Activated CD8-positive, alpha-beta memory T cell treated with anti-CD3 and anti-CD28 coated beads for 4 hours (primary cell): Measurements from ENCODE around the gene NUDT14.

Source experiments
- DNase-seq, 2 donors: peaks; one replicate each; pipeline ENCODE4 v3.0.0-alpha.2; 2020; ENCODE audit warnings: low read depth in 2 of 2

The NUDT14 gene

DNA sequence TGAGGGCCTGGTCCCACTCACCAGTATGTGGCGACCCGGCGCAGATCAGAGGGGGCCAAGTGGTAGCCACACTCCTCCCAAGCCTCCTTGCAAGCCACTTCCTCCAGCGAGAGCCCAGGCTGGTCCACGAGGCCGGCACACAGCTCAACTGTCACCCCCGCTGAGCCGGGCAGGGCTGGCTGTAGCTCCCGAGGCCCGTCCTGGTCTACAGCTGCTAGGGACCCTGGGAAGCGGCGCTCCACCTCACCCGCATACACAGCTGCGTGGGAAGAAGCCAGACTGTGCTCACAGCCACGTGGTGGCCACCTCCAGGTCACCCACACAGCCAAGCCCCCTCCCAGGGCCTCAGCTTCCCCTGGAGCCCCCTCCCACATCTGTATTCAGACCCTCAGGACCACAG lies 4.6 kb downstream of the NUDT14 start:
- no peak for DNase-seq

DNA sequence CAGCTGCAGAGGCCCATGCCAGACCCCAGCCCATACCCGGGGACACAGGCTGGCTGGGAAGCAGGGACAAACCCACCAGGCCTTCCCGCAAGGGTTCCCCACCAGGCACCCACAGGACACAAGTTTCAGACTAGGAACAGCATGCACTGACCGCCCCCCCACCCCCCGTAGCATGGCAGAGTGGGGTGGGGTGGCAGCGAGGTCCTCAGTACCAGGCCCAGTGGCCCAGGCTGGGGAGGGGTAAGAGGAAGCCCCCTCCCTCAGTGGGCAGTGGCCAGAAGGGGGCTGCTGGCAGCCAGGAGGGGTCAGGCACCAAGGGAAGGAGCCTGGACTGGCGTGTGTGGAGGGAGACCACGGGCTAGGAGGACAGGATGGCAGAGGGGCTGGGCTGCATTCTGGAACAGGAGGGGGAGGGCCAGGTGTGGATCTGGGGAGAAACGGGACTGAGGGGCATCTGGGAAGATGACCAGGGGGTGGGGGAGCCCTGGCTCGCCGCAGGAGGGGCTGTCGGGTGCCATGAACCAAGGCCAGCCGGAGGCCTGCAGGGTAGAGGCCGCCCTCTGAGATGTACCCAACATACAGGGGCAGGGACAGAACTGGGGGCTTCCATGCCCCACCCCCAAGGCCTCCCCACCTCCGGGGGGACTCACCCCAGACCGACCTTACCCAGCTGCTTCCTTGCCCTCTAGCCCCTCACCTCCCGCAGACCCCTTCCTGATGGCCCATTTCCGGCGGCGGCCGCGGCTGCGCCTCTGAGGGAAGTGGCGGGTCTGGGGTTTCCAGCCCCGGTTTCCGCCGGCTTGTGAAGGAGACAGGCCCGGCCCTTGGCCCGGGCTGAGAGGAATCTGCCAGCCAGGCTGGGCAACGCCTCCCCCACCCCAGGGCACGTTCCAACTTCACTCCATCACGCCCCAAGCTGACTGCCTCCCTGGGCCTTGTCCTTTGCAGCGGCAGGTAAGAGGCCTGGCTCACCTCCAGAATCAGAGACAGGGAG lies 6.9 kb downstream of the NUDT14 start:
- peak; percentile 18 to 19 for DNase-seq

DNA sequence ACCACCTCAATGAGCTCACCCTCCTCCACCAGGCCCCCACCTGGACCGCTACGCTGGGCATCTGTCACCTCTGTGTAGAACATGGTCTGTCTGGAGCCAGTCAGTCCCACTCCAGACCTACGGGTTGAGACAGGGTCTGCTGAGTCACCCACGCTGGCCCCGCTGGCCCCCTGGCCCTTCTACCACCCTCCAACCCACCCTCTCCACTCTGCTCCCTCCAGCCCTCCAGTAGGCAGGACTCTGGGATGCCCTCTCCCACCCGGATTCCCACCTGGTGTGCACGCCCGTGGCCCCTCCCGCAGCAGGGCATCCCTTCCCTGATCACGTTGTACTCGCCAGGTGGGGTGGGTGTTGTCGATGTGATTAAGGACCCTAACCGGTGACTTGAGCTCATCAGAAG lies 8.0 kb downstream of the NUDT14 start:
- DNase-seq, result no peak

DNA sequence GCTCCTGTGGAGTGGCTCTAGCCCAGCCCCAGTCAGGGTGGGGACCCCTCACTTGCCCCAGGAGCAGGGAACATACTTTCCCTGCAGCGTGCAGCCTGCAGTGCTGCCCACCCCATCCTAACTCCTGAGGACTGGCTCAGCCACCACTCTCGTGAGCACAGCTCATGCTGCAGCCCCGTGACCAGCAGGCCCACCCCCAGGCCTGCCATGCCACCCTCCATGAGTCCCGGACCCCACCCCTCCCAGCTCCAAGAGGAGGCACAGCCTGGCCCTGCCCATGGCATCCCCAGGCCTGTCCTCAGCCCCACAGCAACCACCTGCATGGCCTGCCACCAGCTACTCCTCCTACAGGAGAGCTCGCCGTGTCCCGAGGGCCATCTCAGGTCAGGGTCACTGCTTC lies 8.6 kb downstream of the NUDT14 start:
- DNase-seq, result no peak

DNA sequence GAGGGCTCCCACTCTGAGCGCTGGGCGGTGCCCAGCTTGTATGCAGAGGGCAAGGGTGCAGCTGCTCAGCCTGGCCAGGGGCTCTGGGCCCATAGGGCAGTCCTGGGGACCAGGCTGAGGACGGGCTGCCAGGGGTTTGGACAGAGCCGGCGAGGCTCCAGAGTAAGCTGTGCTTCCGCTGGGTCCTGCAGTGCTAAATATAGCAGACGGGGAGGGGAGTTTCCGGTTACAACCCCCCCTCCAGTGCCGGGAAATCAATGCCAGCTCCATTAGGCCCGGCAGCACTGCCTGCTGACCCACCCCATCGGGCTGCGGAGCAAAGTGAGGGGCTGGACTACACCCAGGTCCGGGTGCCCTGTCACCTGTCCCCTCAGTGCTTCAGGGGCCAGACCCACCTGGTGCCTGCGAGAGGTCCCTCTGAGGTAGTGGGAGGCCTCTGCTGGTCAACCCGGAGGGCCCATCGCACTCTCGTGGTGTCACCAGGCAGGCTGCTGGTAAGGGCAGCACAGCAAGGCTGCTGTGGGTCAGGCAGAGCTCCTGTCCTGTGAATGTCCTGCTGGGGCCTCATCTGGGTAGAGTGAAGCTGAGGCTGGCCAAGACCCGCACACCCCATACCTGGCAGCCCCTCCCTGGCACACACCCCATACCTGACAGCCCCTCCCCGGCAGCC lies 10.0 kb downstream of the NUDT14 start:
- DNase-seq, result no peak

DNA sequence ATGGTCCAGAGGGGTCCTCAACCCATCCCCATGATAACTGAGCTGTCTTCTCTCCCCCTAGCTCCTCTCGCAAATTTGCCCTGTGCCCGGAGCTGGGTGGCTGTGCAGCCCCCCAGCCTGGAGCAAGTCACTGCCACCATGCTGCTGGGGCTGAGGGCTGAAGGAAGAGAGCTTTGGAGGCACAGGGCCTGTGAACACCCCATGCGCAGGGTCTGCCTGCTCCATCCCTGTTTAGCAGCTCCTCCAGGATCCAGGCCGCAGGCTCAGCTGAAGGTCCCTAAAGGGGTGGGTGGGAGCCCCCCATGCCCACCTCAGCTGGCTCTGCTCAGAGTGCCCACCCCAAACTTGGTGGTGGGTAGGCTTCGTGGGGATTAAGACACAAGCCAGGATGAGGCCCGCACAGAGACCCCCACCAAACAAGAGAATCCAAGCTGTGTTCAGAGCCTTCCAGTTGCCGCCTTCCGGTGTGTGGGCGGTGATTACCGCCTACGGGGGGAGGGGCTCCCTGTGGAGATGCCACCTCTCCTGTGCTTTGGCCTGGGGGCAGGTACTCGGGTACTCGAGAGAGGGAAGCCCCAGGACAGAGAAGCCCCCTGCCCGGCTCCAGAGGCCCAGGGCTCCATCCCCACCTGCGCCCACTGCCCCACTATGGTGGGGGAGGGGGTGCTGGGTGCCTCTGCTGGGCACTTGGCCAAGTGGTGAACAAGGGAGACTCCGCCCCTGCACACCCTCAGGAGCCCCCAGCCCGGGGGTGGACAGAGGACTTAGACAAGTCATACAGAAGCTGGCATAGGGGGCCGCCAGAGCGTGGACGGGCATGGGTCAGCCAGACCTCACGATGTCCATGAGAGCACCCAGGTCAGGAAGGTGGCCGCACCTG lies 11.1 kb downstream of the NUDT14 start:
- DNase-seq, result no peak

DNA sequence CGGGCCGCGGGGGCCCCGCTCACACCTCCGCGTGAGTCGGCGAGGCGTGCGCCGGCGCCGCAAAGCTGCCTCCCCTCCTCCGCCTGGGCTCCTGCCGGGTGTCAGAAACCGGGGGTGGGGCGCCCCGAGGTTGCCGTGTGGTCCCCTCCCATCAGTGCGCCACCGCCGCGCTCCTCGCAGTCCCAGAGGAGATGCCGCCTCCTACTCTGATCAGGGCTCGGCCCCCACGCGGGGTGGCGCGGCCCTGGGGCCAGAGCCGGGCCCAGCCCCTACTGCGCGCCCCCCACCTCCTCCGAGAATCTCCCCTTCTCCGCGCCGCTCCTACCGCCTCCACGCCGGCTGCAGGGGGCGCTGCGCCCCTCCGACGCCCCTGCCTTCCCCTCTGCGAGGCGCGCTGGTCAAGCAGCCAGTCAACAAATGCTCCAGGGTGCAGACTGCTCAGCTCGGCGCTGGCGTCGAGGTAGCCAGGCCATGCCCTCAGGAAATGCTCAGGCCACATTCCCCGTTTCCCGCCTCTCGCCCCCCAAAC lies 12.1 kb downstream of the NUDT14 start:
- DNase-seq, result peak; percentile 21 to 24

DNA sequence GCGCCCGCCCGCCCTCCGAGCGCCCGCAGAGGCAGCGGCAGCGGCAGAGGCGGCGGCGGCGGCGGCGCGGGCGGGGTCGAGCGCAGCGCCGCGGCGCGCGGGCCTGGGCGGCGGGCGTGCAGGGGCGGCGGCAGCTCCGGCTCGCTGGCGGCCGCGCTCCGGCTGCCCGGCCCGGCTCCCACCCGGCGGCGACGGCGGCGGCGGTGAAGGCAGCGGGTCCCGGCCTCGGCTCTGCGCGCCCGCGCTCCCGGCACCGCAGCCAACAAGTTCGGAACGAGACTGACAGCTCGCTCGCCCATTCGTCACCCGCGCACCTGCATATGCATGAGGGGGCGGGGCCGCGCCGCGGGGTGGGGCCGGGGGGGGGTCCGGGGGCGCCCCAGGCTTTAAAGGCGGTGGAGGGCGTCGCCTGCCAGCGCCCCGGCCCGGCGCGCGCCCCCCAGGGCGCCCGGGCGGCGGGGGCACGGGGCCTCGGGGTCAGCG lies 12.6 kb downstream of the NUDT14 start, which contains the start of gene JAG2:
TSS of gene JAG2 (minus strand) at position 281 of the 483 bp plus-strand sequence. CDS start 356 bp downstream, outside the sequence.
- peak; percentile 29 to 37 for DNase-seq

DNA sequence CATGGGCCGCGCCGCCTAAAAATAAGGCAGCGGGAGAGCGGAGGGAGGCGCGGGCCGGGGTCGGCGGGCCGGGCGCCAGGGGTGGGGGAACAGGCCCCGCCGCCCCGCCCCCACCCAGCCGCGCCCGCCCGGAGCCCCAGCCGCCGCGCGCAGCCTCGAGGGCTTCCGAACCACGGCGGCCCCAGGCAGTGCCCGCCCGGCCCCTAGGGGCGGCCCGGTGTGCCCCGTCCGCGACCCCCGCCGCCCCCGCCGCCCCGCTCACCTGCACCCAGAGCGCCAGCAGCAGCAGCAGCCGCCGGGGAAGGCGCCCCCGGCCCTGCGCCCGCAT lies 13.1 kb downstream of the NUDT14 start:
- no peak for DNase-seq

DNA sequence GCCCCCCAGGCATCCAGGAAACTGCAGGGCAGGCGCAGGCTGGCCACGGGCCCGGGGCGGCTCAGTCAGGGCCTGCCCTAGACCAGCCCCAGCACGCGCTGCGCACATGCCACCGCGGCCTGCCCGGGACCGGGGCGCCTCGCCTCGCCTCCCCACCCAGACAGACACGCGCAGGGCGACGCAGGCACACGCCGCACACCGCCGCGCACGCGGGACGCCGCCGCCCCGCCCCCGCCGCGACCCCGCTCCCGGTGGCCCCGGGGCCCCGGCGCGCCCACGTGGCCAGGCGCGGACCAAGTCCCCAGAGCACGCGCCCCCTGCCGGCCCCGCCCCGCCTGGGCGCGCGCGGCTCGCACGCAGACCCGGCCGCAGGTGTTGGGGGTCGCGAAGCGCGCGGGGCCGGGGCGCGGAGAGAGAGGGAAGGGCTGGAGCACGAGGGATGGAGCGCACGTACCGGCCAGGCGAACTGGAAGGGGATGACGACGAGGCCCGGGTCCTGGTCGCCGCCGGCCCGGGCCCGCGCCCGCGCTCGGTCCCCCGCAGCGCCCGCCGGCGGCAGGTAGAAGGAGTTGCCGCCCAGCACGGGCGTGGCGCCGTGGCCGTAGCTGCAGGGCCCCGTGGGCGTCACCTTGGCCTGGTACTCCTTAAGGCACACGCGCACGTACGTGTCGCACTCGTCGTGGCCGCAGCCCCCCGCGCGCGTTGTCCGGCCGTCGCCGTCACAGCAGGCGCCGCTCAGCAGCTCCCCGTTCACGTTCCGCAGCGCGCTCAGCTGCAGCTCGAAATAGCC lies 13.6 kb downstream of the NUDT14 start:
- no peak for DNase-seq

DNA sequence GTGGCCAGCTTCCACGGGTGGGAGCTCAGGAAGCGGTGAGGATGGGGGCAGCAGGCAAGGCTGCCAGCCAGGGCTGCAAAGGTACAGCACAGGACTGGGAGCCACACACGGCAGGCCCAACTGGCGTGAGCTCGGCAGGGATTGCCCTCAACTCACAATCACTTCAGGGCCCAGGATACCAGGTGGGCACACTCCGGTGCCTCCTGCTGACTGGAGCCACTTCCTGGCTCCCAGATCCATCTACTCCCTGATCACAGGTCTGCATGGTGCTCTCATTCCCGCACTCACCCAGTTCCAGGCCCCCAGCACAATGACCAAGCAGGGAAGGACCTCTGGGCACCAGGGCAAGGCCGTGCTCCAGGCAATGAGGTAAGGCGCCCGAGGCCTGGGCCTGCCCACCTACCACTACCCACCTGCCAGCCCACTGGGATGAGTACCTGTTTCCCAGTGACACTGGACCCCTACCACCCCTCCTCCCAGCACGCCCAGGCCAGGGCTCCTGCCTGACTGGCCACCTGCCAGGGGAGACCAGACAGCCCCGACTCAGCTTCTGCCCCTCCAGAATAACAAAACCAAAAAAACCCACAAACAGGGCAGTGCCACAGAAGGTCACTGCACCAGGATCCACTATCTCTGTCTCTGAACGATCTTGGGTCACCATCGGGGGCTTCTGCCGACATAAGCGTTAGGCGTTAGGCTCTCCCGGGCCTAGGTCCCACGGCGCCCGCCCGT lies 14.4 kb downstream of the NUDT14 start:
- no peak for DNase-seq

DNA sequence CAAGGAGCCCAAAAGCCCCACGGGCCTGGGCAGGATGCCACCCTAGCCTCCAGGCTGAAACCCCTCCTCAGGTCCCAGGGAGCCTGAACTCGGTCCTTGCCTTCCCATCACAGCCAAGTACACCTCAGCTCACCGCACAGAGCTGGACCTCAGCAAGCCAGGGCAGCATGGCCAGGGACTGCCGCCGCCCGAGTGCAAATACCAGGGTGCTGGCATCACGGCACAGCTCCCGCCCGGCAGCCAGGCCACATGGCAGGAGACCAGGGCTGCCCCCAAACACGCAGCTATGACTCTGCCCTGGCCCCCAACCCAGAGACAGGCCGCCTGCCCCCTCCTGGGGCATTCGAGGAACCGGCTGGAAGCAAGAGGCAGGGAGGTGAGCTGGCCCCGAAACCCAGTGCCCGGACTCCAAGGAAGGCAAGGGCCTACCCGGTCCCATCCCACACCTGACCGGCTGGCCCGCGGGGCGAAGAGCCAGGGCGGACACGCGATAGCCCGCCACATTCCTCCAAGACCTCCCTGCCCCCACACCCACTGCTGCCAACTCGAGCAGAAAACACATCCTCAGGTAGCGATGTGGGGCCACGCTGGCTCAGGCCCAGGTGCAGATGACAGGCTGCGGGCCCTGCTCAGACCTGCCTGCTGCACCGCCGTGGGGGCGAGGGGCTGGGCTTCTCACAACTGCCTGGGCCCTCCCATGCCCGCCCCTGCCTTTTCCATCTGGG lies 15.2 kb downstream of the NUDT14 start:
- DNase-seq, result no peak

DNA sequence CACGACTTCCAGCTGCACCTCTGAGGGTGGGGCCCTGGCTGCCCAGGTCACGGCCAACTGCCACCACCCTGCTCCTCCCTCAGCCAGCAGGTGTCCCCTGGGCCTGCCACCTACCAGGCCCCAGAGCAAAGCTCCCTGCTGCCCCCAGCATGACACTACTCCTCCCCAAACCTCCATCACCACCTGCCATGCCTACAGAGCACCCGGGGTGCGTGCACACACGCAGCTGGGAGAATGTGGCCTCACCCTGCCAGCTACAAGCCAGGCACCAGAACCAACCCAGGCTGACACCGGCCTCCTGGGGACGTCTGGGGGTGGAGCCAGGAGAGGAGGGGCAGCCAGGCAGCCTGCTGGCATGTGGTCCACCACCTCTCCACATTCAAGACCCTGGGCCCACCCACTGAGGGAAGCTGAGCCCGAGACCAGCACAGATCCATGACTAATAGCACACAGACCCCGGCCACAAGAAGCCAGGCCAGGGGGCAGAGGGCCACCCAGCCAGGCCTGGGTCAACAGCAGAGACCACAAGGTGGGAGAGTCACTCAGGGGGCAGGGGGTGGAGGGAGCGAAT lies 15.9 kb downstream of the NUDT14 start:
- no peak for DNase-seq

DNA sequence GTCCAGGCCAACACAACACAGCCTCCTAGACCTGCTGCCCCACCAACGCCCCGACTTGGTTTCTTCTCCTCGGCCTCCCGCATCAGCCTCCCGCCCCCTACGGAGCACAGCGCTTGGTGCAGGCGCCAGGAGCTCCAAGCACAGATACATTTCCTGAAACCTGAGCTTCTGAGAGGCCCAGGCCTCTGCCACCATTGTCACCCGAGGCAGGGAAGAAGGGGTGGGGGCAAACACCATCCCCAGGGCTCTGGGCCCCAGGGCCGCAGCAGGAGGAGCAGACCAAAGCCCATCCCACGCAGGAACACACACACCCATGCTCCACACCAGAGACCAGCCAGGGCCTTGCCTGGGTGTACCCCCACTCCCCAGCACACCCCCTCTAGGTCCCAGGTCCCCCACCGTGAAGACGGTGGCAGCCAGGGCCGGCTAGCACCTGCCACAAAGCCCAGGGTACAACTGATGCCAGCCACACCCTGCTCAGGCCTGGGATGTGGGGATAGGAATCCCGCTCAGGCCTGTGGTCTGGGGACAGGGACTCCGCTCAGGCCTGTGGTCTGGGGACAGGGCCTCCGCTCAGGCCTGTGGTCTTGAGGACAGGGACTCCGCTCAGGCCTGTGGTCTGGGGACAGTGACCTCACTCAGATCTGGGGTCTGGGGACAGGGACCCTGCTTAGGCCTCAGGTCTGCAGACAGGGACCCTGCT lies 17.9 kb downstream of the NUDT14 start:
- DNase-seq, result no peak

DNA sequence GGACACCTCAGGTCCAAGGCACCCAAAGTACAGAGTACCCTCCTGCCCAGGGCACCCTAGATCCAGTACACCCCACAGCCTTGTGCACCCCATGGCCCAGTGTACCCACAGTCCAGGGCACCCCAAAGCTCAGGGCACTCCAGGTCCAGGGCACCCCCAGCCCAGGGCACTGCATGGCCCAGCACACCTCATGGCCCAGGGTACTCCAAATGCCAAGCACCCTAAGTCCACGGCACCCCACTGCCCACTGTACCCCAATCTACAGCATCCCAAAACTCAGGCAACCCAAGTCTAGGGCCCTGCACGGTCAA lies 18.5 kb downstream of the NUDT14 start:
- no peak for DNase-seq

DNA sequence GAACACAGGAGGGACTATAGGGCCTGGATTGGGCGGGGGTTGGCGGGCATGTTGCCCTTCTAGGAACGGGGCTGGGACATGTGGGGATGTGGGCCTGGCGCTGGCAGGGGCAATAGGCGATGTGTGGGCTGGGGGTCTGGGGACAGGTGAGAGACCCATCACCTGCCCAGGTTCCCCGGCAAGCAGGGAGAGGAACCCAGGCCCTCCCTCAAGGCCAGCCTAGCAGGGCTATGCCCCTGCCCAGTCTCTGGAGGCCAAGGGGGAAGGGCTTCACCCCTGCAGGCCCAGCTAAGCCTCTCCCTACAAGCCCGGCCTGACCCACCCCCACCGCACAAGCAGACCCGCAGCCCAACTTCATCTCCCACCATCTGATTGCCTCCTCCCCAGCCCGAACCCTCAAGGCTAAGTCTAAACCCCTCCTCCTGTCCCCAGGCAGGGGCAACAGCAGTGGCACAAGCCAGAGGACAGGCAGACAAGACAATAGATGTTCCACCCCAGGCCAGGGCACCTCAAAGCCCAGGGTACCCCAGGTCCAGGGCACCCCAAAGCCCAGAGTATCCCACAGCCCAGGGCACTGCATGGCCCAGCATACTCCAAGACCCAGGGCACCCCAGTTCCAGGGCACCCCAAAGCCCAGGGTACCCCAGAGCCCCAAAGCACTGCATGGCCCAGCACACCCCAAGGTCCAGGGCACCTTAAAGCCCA lies 19.0 kb downstream of the NUDT14 start:
- no peak for DNase-seq

DNA sequence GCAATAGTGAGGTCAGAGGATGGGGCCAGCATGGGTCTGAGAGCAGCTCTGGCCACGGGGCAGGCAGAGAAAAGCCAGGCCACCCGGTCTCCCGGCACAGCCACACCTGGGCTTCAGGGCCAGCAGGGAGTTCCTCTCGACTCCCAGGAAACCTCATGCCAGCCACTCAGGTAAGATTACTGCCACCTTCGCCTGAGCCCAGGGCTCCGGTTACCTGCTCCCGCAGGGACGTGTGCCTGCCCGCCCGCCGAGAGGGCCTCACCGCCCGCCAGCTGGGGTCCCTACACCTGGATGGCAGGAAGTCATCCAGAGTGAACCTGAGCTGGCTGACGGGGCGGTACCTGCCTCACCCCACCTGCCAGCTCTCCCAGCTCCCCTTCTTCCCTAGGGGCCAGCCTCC lies 19.8 kb downstream of the NUDT14 start:
- DNase-seq, result no peak

DNA sequence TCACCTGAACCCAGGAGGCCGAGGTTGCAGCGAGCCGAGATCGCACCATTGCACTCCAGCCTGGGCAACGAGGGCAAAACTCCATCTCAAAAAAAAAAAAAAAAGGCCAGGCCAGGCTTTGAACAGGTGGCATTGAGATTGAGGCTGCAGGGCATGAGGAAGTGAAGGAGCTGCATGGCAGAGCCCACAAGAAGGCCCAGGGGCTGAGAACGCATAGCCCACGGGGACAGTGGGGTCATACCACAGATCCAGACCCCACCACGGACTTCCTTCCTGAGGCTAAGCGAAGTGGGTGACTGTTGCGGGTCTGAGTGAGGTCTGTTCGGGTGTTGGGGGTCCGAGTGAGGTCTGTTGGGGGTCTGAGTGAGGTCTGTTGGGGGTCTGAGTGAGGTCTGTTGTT lies 20.3 kb downstream of the NUDT14 start:
- DNase-seq, result no peak
